Activated CD8-positive, alpha-beta memory T cell treated with anti-CD3 and anti-CD28 coated beads, Interleukin-2, amount 50 U/mL, for 1 hour (primary cell): ENCODE results near the gene MTERF2.
"Not testable (repeated sequence)": the region's sequence is repeated elsewhere in the genome, so short reads cannot be mapped to it uniquely, and the experiment has no call there.

ENCODE experiments used
- DNase-seq: peaks from one replicate; pipeline ENCODE4 v3.0.0-alpha.2; 2020; ENCODE audit errors: extremely low read depth

MTERF2 gene, protein sequence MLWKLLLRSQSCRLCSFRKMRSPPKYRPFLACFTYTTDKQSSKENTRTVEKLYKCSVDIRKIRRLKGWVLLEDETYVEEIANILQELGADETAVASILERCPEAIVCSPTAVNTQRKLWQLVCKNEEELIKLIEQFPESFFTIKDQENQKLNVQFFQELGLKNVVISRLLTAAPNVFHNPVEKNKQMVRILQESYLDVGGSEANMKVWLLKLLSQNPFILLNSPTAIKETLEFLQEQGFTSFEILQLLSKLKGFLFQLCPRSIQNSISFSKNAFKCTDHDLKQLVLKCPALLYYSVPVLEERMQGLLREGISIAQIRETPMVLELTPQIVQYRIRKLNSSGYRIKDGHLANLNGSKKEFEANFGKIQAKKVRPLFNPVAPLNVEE

GRCh38 chr12:106986625-106987389 is at the start of gene MTERF2:
Gene MTERF2 (minus strand): TSS chr12:106987146. CDS start chr12:106978714, 8,432 bp downstream.
- peak; percentile 39 for DNase-seq

- no peak for DNase-seq
These were observed 48.8 kb upstream of the MTERF2 start for GRCh38 chr12:107035733-107036132.

GRCh38 chr12:107033758-107034739 is 47.1 kb upstream of the MTERF2 start:
- DNase-seq: no peak

- DNase-seq: no peak
These were observed 45.3 kb upstream of the MTERF2 start for GRCh38 chr12:107032266-107032665.

GRCh38 chr12:107031061-107031460 is 44.1 kb upstream of the MTERF2 start:
- no peak for DNase-seq

- DNase-seq: no peak
These were observed 42.1 kb upstream of the MTERF2 start for GRCh38 chr12:107029081-107029480.

DNA sequence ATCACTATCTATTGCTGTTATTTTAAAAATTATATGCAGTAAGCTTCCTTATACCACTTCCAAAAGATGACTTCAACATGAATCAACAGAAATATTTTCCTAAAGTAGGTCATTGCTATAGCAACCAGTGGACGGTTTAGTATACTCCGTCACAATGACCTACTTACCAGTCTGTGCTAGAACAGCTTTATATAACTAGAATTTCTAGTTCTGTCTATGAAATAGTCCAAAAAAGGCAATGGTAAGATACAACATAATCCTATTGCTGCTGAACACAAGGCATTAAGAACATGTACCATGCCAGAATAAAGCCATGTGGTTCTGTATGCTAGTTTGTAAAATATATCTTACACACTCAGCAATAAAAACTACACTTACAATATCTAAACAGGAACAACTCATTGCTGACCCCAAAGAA is 40.7 kb upstream of the MTERF2 start:
- DNase-seq: no peak

- no peak for DNase-seq
These were observed 40.1 kb upstream of the MTERF2 start for GRCh38 chr12:107026806-107027635.

- not testable (repeated sequence) for DNase-seq
These were observed 39.4 kb upstream of the MTERF2 start for GRCh38 chr12:107026356-107026755.

GRCh38 chr12:107025671-107026070 is 38.7 kb upstream of the MTERF2 start:
- DNase-seq: no peak

DNA sequence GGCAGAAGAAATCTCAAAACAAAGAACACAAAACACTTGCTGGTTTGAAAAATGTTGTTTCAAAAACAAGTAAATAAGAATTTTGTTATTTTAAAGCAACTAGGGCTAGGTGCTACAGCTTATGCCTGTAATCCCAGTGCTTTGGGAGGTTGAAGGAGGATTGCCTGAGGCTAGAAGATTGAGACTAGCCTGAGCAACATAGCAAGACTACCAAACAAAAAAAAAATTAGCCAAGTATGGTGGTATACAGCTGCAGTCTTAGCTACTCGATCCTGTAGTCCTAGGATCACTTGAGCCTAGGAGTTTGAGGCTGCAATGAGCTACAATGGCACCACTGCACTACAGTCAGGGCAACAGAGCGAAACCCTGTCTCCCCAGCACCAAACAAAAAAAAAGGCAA is 32.6 kb upstream of the MTERF2 start:
- DNase-seq: no peak

DNA sequence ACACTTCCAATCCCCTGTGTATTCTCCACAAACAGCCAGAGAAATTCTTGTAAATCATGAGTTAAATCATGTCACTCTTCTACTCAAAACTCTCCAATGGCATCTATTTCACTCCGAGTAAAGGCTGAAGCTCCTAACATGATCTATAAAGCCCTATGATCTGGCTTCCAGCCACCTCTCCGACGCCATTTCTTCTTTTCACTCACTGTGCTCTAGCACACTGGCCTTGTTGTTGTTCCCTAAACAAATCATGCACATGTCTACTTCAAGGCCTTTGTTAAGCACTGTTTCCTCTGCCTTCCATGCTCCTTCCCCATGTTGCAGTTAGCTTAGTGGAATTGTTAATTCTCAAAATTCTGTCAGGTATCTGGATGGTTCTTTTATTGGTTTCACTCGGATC is 30.1 kb upstream of the MTERF2 start:
- DNase-seq: no peak

- no peak for DNase-seq
These were observed 27.1 kb upstream of the MTERF2 start for GRCh38 chr12:107014055-107014454.

- no peak for DNase-seq
These were observed 25.9 kb upstream of the MTERF2 start for GRCh38 chr12:107012736-107013425.

- no peak for DNase-seq
These were observed 24.6 kb upstream of the MTERF2 start for GRCh38 chr12:107011519-107011918.

GRCh38 chr12:107007411-107007810 is 20.5 kb upstream of the MTERF2 start:
- no peak for DNase-seq

- not testable (repeated sequence) for DNase-seq
These were observed 15.7 kb upstream of the MTERF2 start for GRCh38 chr12:107002665-107003064.

- no peak for DNase-seq
These were observed 12.5 kb upstream of the MTERF2 start for GRCh38 chr12:106999446-106999845.

DNA sequence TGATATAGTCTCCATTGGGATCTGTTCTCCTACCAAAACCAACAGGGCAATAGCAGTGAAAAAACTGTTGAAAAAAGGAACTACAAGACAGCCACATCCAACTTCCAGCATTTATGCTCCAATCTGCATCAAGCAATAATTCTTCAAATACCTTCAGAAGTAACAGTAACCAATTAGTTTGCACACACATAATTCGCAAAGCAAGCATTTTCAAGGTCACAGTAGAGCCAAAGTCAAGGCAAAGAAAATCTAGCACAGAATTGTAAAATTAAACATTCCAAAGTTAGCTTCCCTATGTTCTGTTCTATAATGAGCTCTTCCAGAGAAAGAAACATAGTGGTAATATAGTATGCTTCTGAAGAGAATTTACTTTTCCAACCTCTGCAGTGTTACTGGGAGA is 11.0 kb upstream of the MTERF2 start:
- no peak for DNase-seq

- not testable (repeated sequence) for DNase-seq
These were observed 9.2 kb upstream of the MTERF2 start for GRCh38 chr12:106996102-106996501.
